Karpas-422 (cell line): Measurements from ENCODE around the gene ANKFN1. TPM values are rescaled to one million over a fixed set of nuclear protein-coding genes. Genes with fewer than 3 reads are reported as not detected.

Experiments used
- DNase-seq: peaks from one replicate; pipeline ENCODE4 v3.0.0-alpha.2; 2015
- H2AFZ ChIP-seq: fragments of 200-600 bp; sonication (generic); 2 replicates; pipeline ENCODE4 v1.6.1; 2014; ENCODE audit warnings: antibody characterized with exemption, low read length, mixed read lengths
- H3K27ac ChIP-seq: fragments of 200-600 bp; sonication (generic); 2 replicates; pipeline ENCODE4 v1.5.1; 2014; ENCODE audit warnings: mild to moderate bottlenecking, low read length, moderate library complexity
- H3K27me3 ChIP-seq: fragments of 200-600 bp; sonication (generic); 2 replicates; pipeline ENCODE4 v1.6.1; 2014; ENCODE audit warnings: low read length, mixed read lengths
- H3K36me3 ChIP-seq: fragments of 200-600 bp; sonication (generic); 2 replicates; pipeline ENCODE4 v1.6.1; 2014; ENCODE audit warnings: low read length, mixed read lengths; ENCODE audit not compliant: insufficient read depth
- H3K4me1 ChIP-seq: fragments of 200-600 bp; sonication (generic); 2 replicates; pipeline ENCODE4 v1.6.1; 2014; ENCODE audit warnings: mild to moderate bottlenecking, low read length, mixed read lengths
- H3K4me2 ChIP-seq: fragments of 200-600 bp; sonication (generic); 2 replicates; pipeline ENCODE4 v1.6.1; 2014; ENCODE audit warnings: low read length, low read depth, mild to moderate bottlenecking; ENCODE audit not compliant: poor library complexity, severe bottlenecking
- H3K4me3 ChIP-seq: fragments of 200-600 bp; sonication (generic); 2 replicates; pipeline ENCODE4 v1.5.1; 2014; ENCODE audit warnings: mild to moderate bottlenecking, antibody characterized with exemption, low read length, mixed read lengths
- H3K79me2 ChIP-seq: fragments of 200-600 bp; sonication (generic); 2 replicates; pipeline ENCODE4 v1.6.1; 2014; ENCODE audit warnings: mild to moderate bottlenecking, low read length, mixed read lengths
- H3K9ac ChIP-seq: fragments of 200-600 bp; sonication (generic); 2 replicates; pipeline ENCODE4 v1.6.0; 2014; ENCODE audit warnings: low read length
- H3K9me2 ChIP-seq: fragments of 200-600 bp; sonication (generic), shearing (Covaris generic); replicated peaks from 2 replicates; pipeline ENCODE4 v1.6.0; 2014; ENCODE audit warnings: mild to moderate bottlenecking, low read length, moderate library complexity; ENCODE audit not compliant: insufficient read depth
- H3K9me3 ChIP-seq: fragments of 300-700, 200-600 bp; sonication (generic); 2 replicates; pipeline ENCODE4 v1.6.1; 2014; ENCODE audit warnings: low read length, mixed read lengths
- H4K20me1 ChIP-seq: fragments of 200-600 bp; sonication (generic); 2 replicates; pipeline ENCODE4 v1.6.1; 2014; ENCODE audit warnings: mild to moderate bottlenecking, antibody characterized with exemption, low read length, low read depth; ENCODE audit not compliant: insufficient read depth
- total RNA-seq: library from RNA; depleted of rRNA; stranded (reverse); fragments of >200 nt; shearing (Covaris generic); gene quantifications from 2 replicates; pipeline ENCODE4 v1.2.3, GENCODE V29; 2014; ENCODE audit warnings: low replicate concordance; rRNA removed

ANKFN1 gene
- total RNA-seq, result not detected in 2 replicates

GRCh38 chr17:56152874-56153602, at the start of gene ANKFN1:
Gene ANKFN1, plus strand, starts transcription at chr17:56153475. Its CDS starts 59,193 bp downstream, at chr17:56212668.
- Histone ChIP-seq H3K27me3 (no peaks in the 10 kb centered on the region), H3K4me2 (no peak within 1 kb of the TSS), H3K27ac (no peak within 1 kb of the TSS), H3K4me1 (no peaks in the 10 kb centered on the region), H3K4me3 (no peak within 1 kb of the TSS), H3K9me3 (no peaks in the 10 kb centered on the region), H3K79me2 (no peaks in the 10 kb centered on the region), H4K20me1 (no peaks in the 10 kb centered on the region), H3K9me2 (no peaks in the 10 kb centered on the region), H3K9ac (no peak within 1 kb of the TSS), H3K36me3 (no peaks in the 10 kb centered on the region), H2AFZ (no peak within 1 kb of the TSS)
- no peak for DNase-seq

GRCh38 chr17:56108811-56109284, 44.4 kb upstream of the ANKFN1 start:
- Histone ChIP-seq H3K27ac (no peak overlapping the region), H3K27me3 (no peaks in the 10 kb centered on the region), H3K9me3 (no peaks in the 10 kb centered on the region), H3K36me3 (no peaks in the 10 kb centered on the region), H3K9me2 (no peaks in the 10 kb centered on the region), H3K4me2 (no peak overlapping the region), H2AFZ (no peak overlapping the region), H3K79me2 (no peaks in the 10 kb centered on the region), H3K4me1 (no peaks in the 10 kb centered on the region), H4K20me1 (no peaks in the 10 kb centered on the region), H3K4me3 (no peak overlapping the region), H3K9ac (no peak overlapping the region)
- DNase-seq, result no peak

GRCh38 chr17:56109836-56110235, 43.4 kb upstream of the ANKFN1 start:
- H4K20me1 ChIP-seq, result no peaks in the 10 kb centered on the region
- no peak overlapping the region for H3K9ac ChIP-seq
- no peaks in the 10 kb centered on the region for H3K4me1 ChIP-seq
- H3K36me3 ChIP-seq, result no peaks in the 10 kb centered on the region
- H3K4me3 ChIP-seq, result no peak overlapping the region
- no peaks in the 10 kb centered on the region for H3K9me2 ChIP-seq
- 0 out of 2 replicates have a peak, but pooled peaks cover 2% of the 10 kb centered on the region for H3K27me3 ChIP-seq
- no peak overlapping the region for H3K27ac ChIP-seq
- H3K79me2 ChIP-seq, result no peaks in the 10 kb centered on the region
- DNase-seq, result peak; percentile 20
- no peak overlapping the region for H2AFZ ChIP-seq
- H3K4me2 ChIP-seq, result no peak overlapping the region
- no peaks in the 10 kb centered on the region for H3K9me3 ChIP-seq

- H3K4me2 ChIP-seq, result no peak overlapping the region
- no peak overlapping the region for H3K9ac ChIP-seq
- DNase-seq, result peak; percentile 20
- no peak overlapping the region for H2AFZ ChIP-seq
- 0 out of 2 replicates have a peak, but pooled peaks cover 2% of the 10 kb centered on the region for H3K27me3 ChIP-seq
- H3K9me2 ChIP-seq, result no peaks in the 10 kb centered on the region
- H3K36me3 ChIP-seq, result no peaks in the 10 kb centered on the region
- H3K79me2 ChIP-seq, result no peaks in the 10 kb centered on the region
- H3K27ac ChIP-seq, result no peak overlapping the region
- H3K4me3 ChIP-seq, result no peak overlapping the region
- H3K9me3 ChIP-seq, result no peaks in the 10 kb centered on the region
- H3K4me1 ChIP-seq, result no peaks in the 10 kb centered on the region
- H4K20me1 ChIP-seq, result no peaks in the 10 kb centered on the region
Measured at GRCh38 chr17:56110463-56111135, 42.7 kb upstream of the ANKFN1 start.

GRCh38 chr17:56111706-56112485, 41.4 kb upstream of the ANKFN1 start:
- Histone ChIP-seq H3K4me1 (no peaks in the 10 kb centered on the region), H2AFZ (no peak overlapping the region), H3K79me2 (no peaks in the 10 kb centered on the region), H3K27ac (no peak overlapping the region), H3K9me2 (no peaks in the 10 kb centered on the region), H3K9ac (no peak overlapping the region), H3K36me3 (no peaks in the 10 kb centered on the region), H3K27me3 (0 out of 2 replicates have a peak, but pooled peaks cover 2% of the 10 kb centered on the region), H4K20me1 (no peaks in the 10 kb centered on the region), H3K9me3 (no peaks in the 10 kb centered on the region), H3K4me3 (no peak overlapping the region), H3K4me2 (no peak overlapping the region)
- DNase-seq, result peak; percentile 9

GRCh38 chr17:56113486-56113885, 39.8 kb upstream of the ANKFN1 start:
- H3K79me2 ChIP-seq, result no peaks in the 10 kb centered on the region
- no peak for DNase-seq
- no peak overlapping the region for H3K27ac ChIP-seq
- no peak overlapping the region for H3K9ac ChIP-seq
- H3K9me3 ChIP-seq, result no peaks in the 10 kb centered on the region
- H3K4me1 ChIP-seq, result no peaks in the 10 kb centered on the region
- no peaks in the 10 kb centered on the region for H4K20me1 ChIP-seq
- no peak overlapping the region for H2AFZ ChIP-seq
- H3K9me2 ChIP-seq, result no peaks in the 10 kb centered on the region
- H3K4me2 ChIP-seq, result no peak overlapping the region
- H3K4me3 ChIP-seq, result no peak overlapping the region
- 0 out of 2 replicates have a peak, but pooled peaks cover 2% of the 10 kb centered on the region for H3K27me3 ChIP-seq
- H3K36me3 ChIP-seq, result no peaks in the 10 kb centered on the region

GRCh38 chr17:56114469-56114868, 38.8 kb upstream of the ANKFN1 start:
- H3K27me3 ChIP-seq, result 0 out of 2 replicates have a peak, but pooled peaks cover 2% of the 10 kb centered on the region
- H2AFZ ChIP-seq, result no peak overlapping the region
- no peaks in the 10 kb centered on the region for H3K9me3 ChIP-seq
- H3K36me3 ChIP-seq, result no peaks in the 10 kb centered on the region
- no peaks in the 10 kb centered on the region for H3K9me2 ChIP-seq
- no peak overlapping the region for H3K4me2 ChIP-seq
- no peaks in the 10 kb centered on the region for H3K4me1 ChIP-seq
- no peaks in the 10 kb centered on the region for H3K79me2 ChIP-seq
- no peak for DNase-seq
- H3K4me3 ChIP-seq, result no peak overlapping the region
- no peaks in the 10 kb centered on the region for H4K20me1 ChIP-seq
- H3K27ac ChIP-seq, result no peak overlapping the region
- H3K9ac ChIP-seq, result no peak overlapping the region

GRCh38 chr17:56119191-56119590, 34.1 kb upstream of the ANKFN1 start:
- no peak overlapping the region for H3K4me2 ChIP-seq
- H3K4me3 ChIP-seq, result no peak overlapping the region
- no peaks in the 10 kb centered on the region for H3K36me3 ChIP-seq
- 0 out of 2 replicates have a peak, but pooled peaks cover under 1% of the 10 kb centered on the region for H3K27me3 ChIP-seq
- H3K27ac ChIP-seq, result no peak overlapping the region
- no peaks in the 10 kb centered on the region for H3K79me2 ChIP-seq
- no peaks in the 10 kb centered on the region for H3K4me1 ChIP-seq
- peak; percentile 15 for DNase-seq
- no peaks in the 10 kb centered on the region for H4K20me1 ChIP-seq
- H2AFZ ChIP-seq, result no peak overlapping the region
- no peaks in the 10 kb centered on the region for H3K9me2 ChIP-seq
- H3K9ac ChIP-seq, result no peak overlapping the region
- H3K9me3 ChIP-seq, result no peaks in the 10 kb centered on the region
